CD14-positive monocyte (primary cell): ENCODE measurements around the gene GRID1. TPM values are rescaled to one million over a fixed set of nuclear protein-coding genes. Genes with fewer than 3 reads are reported as not detected.

Experiments
- DNase-seq, 3 donors: peaks; one replicate each; pipeline ENCODE4 v3.0.0-alpha.2; 2011 to 2022
- H2AFZ ChIP-seq: 2 replicates; pipeline ENCODE4 v1.6.0; 2012; ENCODE audit warnings: mild to moderate bottlenecking, low read depth, low read length, inconsistent platforms; ENCODE audit not compliant: insufficient read depth, poor library complexity, severe bottlenecking
- H3K27ac ChIP-seq, 2 donors: 1 replicate in 1 of 2; 2 replicates in 1 of 2; pipeline ENCODE4 v1.5.1; 2012 to 2013; ENCODE audit warnings: low read length in 2 of 2, control low read depth in 1 of 2, inconsistent platforms in 1 of 2, low read depth in 1 of 2, mild to moderate bottlenecking in 1 of 2
- H3K27me3 ChIP-seq, 2 donors: one replicate each; pipeline versions ENCODE4 v1.6.0 to v1.6.1; 2011 to 2013; ENCODE audit warnings: low read length in 2 of 2; ENCODE audit not compliant: control insufficient read depth in 2 of 2, insufficient read depth in 2 of 2
- H3K36me3 ChIP-seq, 2 donors: replicated peaks in 1 of 2; 1 replicate in 1 of 2; 2 replicates in 1 of 2; pipeline versions ENCODE4 v1.5.1 to v1.6.1; 2012 to 2013; ENCODE audit warnings: low read length in 2 of 2, control low read depth in 1 of 2, inconsistent platforms in 1 of 2, mild to moderate bottlenecking in 1 of 2; ENCODE audit not compliant: insufficient read depth in 2 of 2, control insufficient read depth in 1 of 2
- H3K4me1 ChIP-seq, 2 donors: 1 replicate in 1 of 2; 2 replicates in 1 of 2; pipeline versions ENCODE4 v1.5.1 to v1.6.1; 2012 to 2013; ENCODE audit warnings: low read length in 2 of 2, control low read depth in 1 of 2, inconsistent platforms in 1 of 2, mild to moderate bottlenecking in 1 of 2, moderate library complexity in 1 of 2; ENCODE audit not compliant: insufficient read depth in 2 of 2, control insufficient read depth in 1 of 2
- H3K4me2 ChIP-seq: replicated peaks from 2 replicates; pipeline ENCODE3; 2012; ENCODE audit warnings: low read length, moderate library complexity, mild to moderate bottlenecking; ENCODE audit not compliant: poor library complexity, severe bottlenecking; ENCODE audit errors: extremely low read depth
- H3K4me3 ChIP-seq, 3 experiments: fragments of 200-600 bp in 1 of 3; sonication (generic) in 1 of 3; replicated peaks in 1 of 3; 1 replicate in 2 of 3; 2 replicates in 1 of 3; pipeline ENCODE4 v1.5.1; 2011 to 2013; ENCODE audit warnings: low read length in 3 of 3, mild to moderate bottlenecking in 3 of 3, control low read depth in 2 of 3, low read depth in 2 of 3, inconsistent platforms in 1 of 3, moderate library complexity in 1 of 3
- H3K79me2 ChIP-seq: 2 replicates; pipeline ENCODE4 v1.6.0; 2012; ENCODE audit warnings: mild to moderate bottlenecking, control low read depth, inconsistent platforms, low read length, moderate library complexity; ENCODE audit not compliant: insufficient read depth
- H3K9ac ChIP-seq: 2 replicates; pipeline ENCODE4 v1.6.0; 2017; ENCODE audit warnings: low read length, mild to moderate bottlenecking; ENCODE audit not compliant: insufficient read depth, poor library complexity, severe bottlenecking
- H3K9me3 ChIP-seq, 2 donors: replicated peaks in 1 of 2; 1 replicate in 1 of 2; 2 replicates in 1 of 2; pipeline versions ENCODE4 v1.5.1 to v1.6.1; 2012 to 2013; ENCODE audit warnings: low read length in 2 of 2, control low read depth in 1 of 2; ENCODE audit not compliant: control insufficient read depth in 1 of 2, insufficient read depth in 1 of 2
- H4K20me1 ChIP-seq: 2 replicates; pipeline ENCODE4 v1.6.0; 2012; ENCODE audit warnings: mild to moderate bottlenecking, low read length, control low read depth, moderate library complexity; ENCODE audit not compliant: insufficient read depth
- H3K27ac Mint-ChIP-seq, 7 donors: one replicate each; pipeline ENCODE4 v1.8.0; 2020; ENCODE audit warnings: mild to moderate bottlenecking in 7 of 7, mixed read lengths in 7 of 7, moderate library complexity in 6 of 7, inconsistent platforms in 2 of 7
- H3K27me3 Mint-ChIP-seq, 3 donors: one replicate each; pipeline ENCODE4 v1.8.0; 2021 to 2022; ENCODE audit warnings: low read depth in 3 of 3, mild to moderate bottlenecking in 3 of 3, mixed read lengths in 3 of 3, moderate library complexity in 3 of 3, inconsistent platforms in 1 of 3
- H3K36me3 Mint-ChIP-seq, 2 donors: one replicate each; pipeline ENCODE4 v1.8.0; 2020; ENCODE audit warnings: mixed read lengths in 2 of 2, inconsistent platforms in 1 of 2, mild to moderate bottlenecking in 1 of 2
- H3K4me1 Mint-ChIP-seq: one replicate; pipeline ENCODE4 v1.8.0; 2020; ENCODE audit warnings: mild to moderate bottlenecking, mixed read lengths
- H3K4me3 Mint-ChIP-seq, 2 donors: one replicate each; pipeline ENCODE4 v1.8.0; 2020; ENCODE audit warnings: mild to moderate bottlenecking in 2 of 2, mixed read lengths in 2 of 2, moderate library complexity in 1 of 2
- H3K9me3 Mint-ChIP-seq, 7 donors: one replicate each; pipeline ENCODE4 v1.8.0; 2020 to 2022; ENCODE audit warnings: mixed read lengths in 7 of 7, mild to moderate bottlenecking in 6 of 7, moderate library complexity in 6 of 7, inconsistent platforms in 2 of 7
- WGBS: methylation state at CpG from one replicate; pipeline ENCODE4 v1.1.5; 2013; ENCODE audit warnings: missing lambda C conversion rate; ENCODE audit not compliant: insufficient coverage; 5-methylcytosine and 5-hydroxymethylcytosine counted together
- intact Hi-C, 2 donors: fragments of 100-400 bp; cut with micrococcal nuclease; formaldehyde crosslinking; loops; one replicate each; pipeline versions ENCODE4 v1.15.0 to v1.15.1; 2023
- polyA plus RNA-seq, 3 donors: library from polyadenylated mRNA; depleted of rRNA in 1 of 3; unstranded in 2 of 3; stranded (reverse) in 1 of 3; fragments of 300-500 nt in 2 of 3; fragments of >200 nt in 1 of 3; fragmentation: Illumina TruSeq in 2 of 3; gene quantifications; 1 replicate in 2 of 3; 2 replicates in 1 of 3; pipeline ENCODE4 v1.2.3, GENCODE V29; 2012 to 2021
- TF ChIP-seq, protein P1 (sequence below): fragments of 200-600 bp; IDR thresholded peaks from one replicate; pipeline ENCODE4 v1.8.0; 2022; ENCODE audit warnings: antibody characterized with exemption, mild to moderate bottlenecking

The GRID1 gene
- polyA plus RNA-seq, 3 donors = not detected

- H3K27ac Mint-ChIP-seq = no peak overlapping the region
- no peak overlapping the region for H3K4me3 Mint-ChIP-seq
- no peak overlapping the region for H3K27ac ChIP-seq
- H3K4me1 ChIP-seq = no peaks in the 10 kb centered on the region
- H4K20me1 ChIP-seq = no peaks in the 10 kb centered on the region
- H3K4me3 ChIP-seq = no peak overlapping the region
- no peaks in the 10 kb centered on the region for H3K4me1 Mint-ChIP-seq
- peaks cover 0 to 2% (median 0%) of the 10 kb centered on the region in 7 donors for H3K9me3 Mint-ChIP-seq
- peaks cover 2 to 7% (median 2%) of the 10 kb centered on the region in 3 donors for H3K27me3 Mint-ChIP-seq
- TF ChIP-seq, protein P1, sequence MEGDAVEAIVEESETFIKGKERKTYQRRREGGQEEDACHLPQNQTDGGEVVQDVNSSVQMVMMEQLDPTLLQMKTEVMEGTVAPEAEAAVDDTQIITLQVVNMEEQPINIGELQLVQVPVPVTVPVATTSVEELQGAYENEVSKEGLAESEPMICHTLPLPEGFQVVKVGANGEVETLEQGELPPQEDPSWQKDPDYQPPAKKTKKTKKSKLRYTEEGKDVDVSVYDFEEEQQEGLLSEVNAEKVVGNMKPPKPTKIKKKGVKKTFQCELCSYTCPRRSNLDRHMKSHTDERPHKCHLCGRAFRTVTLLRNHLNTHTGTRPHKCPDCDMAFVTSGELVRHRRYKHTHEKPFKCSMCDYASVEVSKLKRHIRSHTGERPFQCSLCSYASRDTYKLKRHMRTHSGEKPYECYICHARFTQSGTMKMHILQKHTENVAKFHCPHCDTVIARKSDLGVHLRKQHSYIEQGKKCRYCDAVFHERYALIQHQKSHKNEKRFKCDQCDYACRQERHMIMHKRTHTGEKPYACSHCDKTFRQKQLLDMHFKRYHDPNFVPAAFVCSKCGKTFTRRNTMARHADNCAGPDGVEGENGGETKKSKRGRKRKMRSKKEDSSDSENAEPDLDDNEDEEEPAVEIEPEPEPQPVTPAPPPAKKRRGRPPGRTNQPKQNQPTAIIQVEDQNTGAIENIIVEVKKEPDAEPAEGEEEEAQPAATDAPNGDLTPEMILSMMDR = no peak
- no peaks in the 10 kb centered on the region for H3K79me2 ChIP-seq
- no peaks in the 10 kb centered on the region for H3K9me3 ChIP-seq
- no peak overlapping the region for H3K9ac ChIP-seq
- 72% methylated on average over 3 of the region's 3 CpGs for WGBS
- H3K4me2 ChIP-seq = no peak overlapping the region
- H2AFZ ChIP-seq = no peak overlapping the region
- no peaks in the 10 kb centered on the region for H3K36me3 Mint-ChIP-seq
- no peaks in the 10 kb centered on the region for H3K27me3 ChIP-seq
- DNase-seq = no peak
- intact Hi-C loops = no loop called here
- no peaks in the 10 kb centered on the region for H3K36me3 ChIP-seq
Observed at GRCh38 chr10:86043236-86043635, 323.4 kb downstream of the GRID1 start.

GRCh38 chr10:86042161-86042560, 324.4 kb downstream of the GRID1 start:
- WGBS = 88% methylated on average over 1 of the region's 2 CpGs
- H3K9me3 ChIP-seq = no peaks in the 10 kb centered on the region

More at GRCh38 chr10:86042161-86042560, 324.4 kb downstream of the GRID1 start:
- no peak overlapping the region for H3K4me3 Mint-ChIP-seq
- no peaks in the 10 kb centered on the region for H3K4me1 Mint-ChIP-seq
- Histone ChIP-seq H3K4me1 (no peaks in the 10 kb centered on the region), H3K4me2 (no peak overlapping the region), H3K79me2 (no peaks in the 10 kb centered on the region), H3K27ac (no peak overlapping the region), H3K9ac (no peak overlapping the region), H3K27me3 (no peaks in the 10 kb centered on the region), H2AFZ (no peak overlapping the region), H3K36me3 (no peaks in the 10 kb centered on the region), H4K20me1 (no peaks in the 10 kb centered on the region), H3K4me3 (no peak overlapping the region)
- TF ChIP-seq, protein P1 = no peak
- DNase-seq = no peak
- peaks cover 0 to 2% (median 0%) of the 10 kb centered on the region in 7 donors for H3K9me3 Mint-ChIP-seq
- no peak overlapping the region for H3K27ac Mint-ChIP-seq
- H3K27me3 Mint-ChIP-seq = peaks cover 2 to 7% (median 2%) of the 10 kb centered on the region in 3 donors
- no peaks in the 10 kb centered on the region for H3K36me3 Mint-ChIP-seq
- intact Hi-C loops = no loop called here
